IgD-negative memory B cell (primary cell): ENCODE results near the gene DSCAM. TPM values are rescaled to one million over a fixed set of nuclear protein-coding genes. Genes with fewer than 3 reads are reported as not detected.

Experiments used
- H3K27ac Mint-ChIP-seq, 3 donors: one replicate each; pipeline ENCODE4 v1.8.0; 2020 to 2022; ENCODE audit warnings: mild to moderate bottlenecking in 3 of 3, mixed read lengths in 3 of 3, moderate library complexity in 1 of 3
- H3K27me3 Mint-ChIP-seq: one replicate; pipeline ENCODE4 v1.8.0; 2021; ENCODE audit warnings: mixed read lengths
- H3K36me3 Mint-ChIP-seq: one replicate; pipeline ENCODE4 v1.8.0; 2020; ENCODE audit warnings: mild to moderate bottlenecking, mixed read lengths
- H3K4me1 Mint-ChIP-seq, 3 donors: one replicate each; pipeline ENCODE4 v1.8.0; 2020 to 2022; ENCODE audit warnings: mixed read lengths in 3 of 3, mild to moderate bottlenecking in 1 of 3
- H3K4me3 Mint-ChIP-seq, 4 donors: one replicate each; pipeline ENCODE4 v1.8.0; 2020 to 2022; ENCODE audit warnings: mild to moderate bottlenecking in 4 of 4, mixed read lengths in 4 of 4, moderate library complexity in 3 of 4
- H3K9me3 Mint-ChIP-seq, 3 donors: one replicate each; pipeline ENCODE4 v1.8.0; 2020 to 2021; ENCODE audit warnings: mixed read lengths in 3 of 3, mild to moderate bottlenecking in 1 of 3
- polyA plus RNA-seq: library from polyadenylated mRNA; unstranded; fragments of 300-500 nt; fragmentation: Illumina TruSeq; gene quantifications from one replicate; pipeline ENCODE4 v1.2.3, GENCODE V29; 2021

DSCAM gene
- polyA plus RNA-seq, 1 donor from 2014 or later: not detected

- peaks cover 5% of the 10 kb centered on the region for H3K27me3 Mint-ChIP-seq
- no peak overlapping the region for H3K27ac Mint-ChIP-seq
- peaks cover 0 to 6% (median 4%) of the 10 kb centered on the region in 3 donors for H3K9me3 Mint-ChIP-seq
- no peaks in the 10 kb centered on the region for H3K36me3 Mint-ChIP-seq
- no peaks in the 10 kb centered on the region for H3K4me1 Mint-ChIP-seq
- H3K4me3 Mint-ChIP-seq: peak overlapping the region in 1 of 4 donors; percentile 17
These were observed 874.5 kb downstream of the DSCAM start for GRCh38 chr21:39972471-39972870.

- H3K4me1 Mint-ChIP-seq: no peaks in the 10 kb centered on the region
These were observed 875.0 kb downstream of the DSCAM start for GRCh38 chr21:39971956-39972355.

GRCh38 chr21:39969691-39970364 lies 877.1 kb downstream of the DSCAM start:
- no peak overlapping the region for H3K4me3 Mint-ChIP-seq
- H3K36me3 Mint-ChIP-seq: no peaks in the 10 kb centered on the region
- no peaks in the 10 kb centered on the region for H3K27me3 Mint-ChIP-seq
- H3K9me3 Mint-ChIP-seq: peaks cover 0 to 8% (median 5%) of the 10 kb centered on the region in 3 donors
- H3K27ac Mint-ChIP-seq: no peak overlapping the region
- H3K4me1 Mint-ChIP-seq: no peaks in the 10 kb centered on the region

More at GRCh38 chr21:39971956-39972355, 875.0 kb downstream of the DSCAM start:
- peaks cover 0 to 6% (median 4%) of the 10 kb centered on the region in 3 donors for H3K9me3 Mint-ChIP-seq
- no peak overlapping the region for H3K27ac Mint-ChIP-seq
- no peaks in the 10 kb centered on the region for H3K36me3 Mint-ChIP-seq
- no peak overlapping the region for H3K4me3 Mint-ChIP-seq
- peaks cover 5% of the 10 kb centered on the region for H3K27me3 Mint-ChIP-seq

GRCh38 chr21:39968010-39968409 lies 878.9 kb downstream of the DSCAM start:
- H3K9me3 Mint-ChIP-seq: peaks cover 2 to 10% (median 5%) of the 10 kb centered on the region in 3 donors
- peak overlapping the region in 1 of 4 donors; percentile 9 for H3K4me3 Mint-ChIP-seq
- H3K36me3 Mint-ChIP-seq: peaks cover 2% of the 10 kb centered on the region
- H3K4me1 Mint-ChIP-seq: no peaks in the 10 kb centered on the region
- no peaks in the 10 kb centered on the region for H3K27me3 Mint-ChIP-seq
- H3K27ac Mint-ChIP-seq: no peak overlapping the region

- H3K27ac Mint-ChIP-seq: no peak overlapping the region
- peaks cover 2% of the 10 kb centered on the region for H3K36me3 Mint-ChIP-seq
- H3K4me1 Mint-ChIP-seq: no peaks in the 10 kb centered on the region
- no peak overlapping the region for H3K4me3 Mint-ChIP-seq
- no peaks in the 10 kb centered on the region for H3K27me3 Mint-ChIP-seq
- H3K9me3 Mint-ChIP-seq: peaks cover 2 to 15% (median 5%) of the 10 kb centered on the region in 3 donors
These were observed 880.2 kb downstream of the DSCAM start for GRCh38 chr21:39966786-39967185.

GRCh38 chr21:39965026-39965425 lies 881.9 kb downstream of the DSCAM start:
- H3K27me3 Mint-ChIP-seq: no peaks in the 10 kb centered on the region
- no peak overlapping the region for H3K27ac Mint-ChIP-seq
- H3K4me3 Mint-ChIP-seq: no peak overlapping the region
- H3K4me1 Mint-ChIP-seq: no peaks in the 10 kb centered on the region
- peaks cover 5 to 21% (median 5%) of the 10 kb centered on the region in 3 donors for H3K9me3 Mint-ChIP-seq
- H3K36me3 Mint-ChIP-seq: peaks cover 2% of the 10 kb centered on the region

DNA sequence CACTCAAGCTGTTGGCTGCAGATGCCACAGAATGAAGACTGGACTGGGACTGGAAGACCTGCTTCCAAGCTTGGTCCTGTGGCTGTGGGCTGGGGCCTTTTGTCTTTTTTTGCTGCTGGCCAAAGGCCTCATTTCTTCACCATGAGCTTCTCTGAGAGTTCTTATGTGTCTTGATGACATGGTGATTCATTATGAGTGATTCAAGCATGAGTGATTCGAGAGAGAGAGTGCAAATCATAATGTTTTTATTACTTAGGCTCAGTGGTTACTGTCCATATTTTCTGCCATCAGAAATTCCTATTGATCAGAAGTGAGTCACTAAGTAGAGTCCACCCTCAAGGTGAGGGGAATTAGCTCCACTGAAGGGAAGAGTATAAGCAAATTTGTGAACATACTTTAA lies 885.7 kb downstream of the DSCAM start:
- Mint-ChIP-seq H3K9me3 (peaks cover 6 to 23% (median 7%) of the 10 kb centered on the region in 3 donors), H3K36me3 (peaks cover 2% of the 10 kb centered on the region), H3K4me3 (no peak overlapping the region), H3K4me1 (no peaks in the 10 kb centered on the region), H3K27me3 (no peaks in the 10 kb centered on the region), H3K27ac (no peak overlapping the region)
